Measurements from ENCODE around the gene PRADC1. TPM values are rescaled to one million over a fixed set of nuclear protein-coding genes. Genes with fewer than 3 reads are reported as not detected.

Gene PRADC1
- total and polyA plus RNA-seq, 2 donors (not counting 1 experiment from before 2014, with no cell fraction given), result 2.3 to 4.6 TPM

- ChIA-PET CTCF (no interaction called here), POLR2A (no interaction called here)
- TF ChIP-seq EZH2 (IDR thresholded peaks at IDR 0.05; ENCODE audit: borderline replicate concordance, insufficient read depth, low read depth, low read length, poor library complexity, severe bottlenecking) (no peak), CTCF (IDR thresholded peaks at IDR 0.05) (no peak)
- H3K9ac ChIP-seq (ENCODE audit: low read length), result peak overlapping the region; percentile 23
- no peaks in the 10 kb centered on the region for H3K27me3 Mint-ChIP-seq
- H3K9me3 ChIP-seq (ENCODE audit: control extremely low read depth in 1 of 3, control insufficient read depth in 2 of 3, insufficient read depth in 1 of 3, low read length in 2 of 3), result peaks cover 0 to 3% (median 0%) of the 10 kb centered on the region in 3 donors
- WGBS (ENCODE audit: insufficient coverage), result 53% methylated on average over 18 of the region's 22 CpGs
- no peak overlapping the region for H3K27ac Mint-ChIP-seq
- no peaks in the 10 kb centered on the region for H3K4me1 ChIP-seq (ENCODE audit: control insufficient read depth in 2 of 2, insufficient read depth in 2 of 2, low read length in 2 of 2)
- no peak overlapping the region for H3K27ac ChIP-seq (ENCODE audit: low read length in 2 of 2)
- peaks cover 0 to 4% of the 10 kb centered on the region in 2 experiments for H3K36me3 ChIP-seq (replicated peaks in 1 of 2; ENCODE audit: control extremely low read depth in 1 of 2, control insufficient read depth in 1 of 2, extremely low read depth in 1 of 2, insufficient read depth in 2 of 2, low read length in 1 of 2)
- no peaks in the 10 kb centered on the region for H3K9me3 Mint-ChIP-seq (ENCODE audit: insufficient read depth)
- intact Hi-C loops (cut with micrococcal nuclease), result loop anchor here (1.0 to 2.0 kb wide), 2 partner anchors 15 to 37 kb away; partner anchors contain the start of genes FBXO41 and PRADC1
- peaks cover 24% of the 10 kb centered on the region for H3K79me2 ChIP-seq (ENCODE audit: control insufficient read depth, insufficient read depth, low read length)
- H3K4me2 ChIP-seq (replicated peaks; ENCODE audit: low read depth, low read length, poor library complexity, severe bottlenecking), result peak overlapping the region; percentile 63
- H2AFZ ChIP-seq (ENCODE audit: insufficient read depth, low read depth, low read length, poor library complexity, severe bottlenecking), result peak overlapping the region; percentile 27
- DNase-seq (no peak), ATAC-seq (ENCODE audit: low read depth) (peak; percentile 7)
- H4K20me1 ChIP-seq (ENCODE audit: control insufficient read depth, insufficient read depth, low read length, poor library complexity, severe bottlenecking), result peaks cover 32% of the 10 kb centered on the region
- H3K4me1 Mint-ChIP-seq, result peaks cover 18% of the 10 kb centered on the region
- H3K27me3 ChIP-seq (replicated peaks in 1 of 4; ENCODE audit: control extremely low read depth in 1 of 4, control insufficient read depth in 3 of 4, insufficient read depth in 4 of 4, low read length in 3 of 4), result no peaks in the 10 kb centered on the region
- H3K4me3 ChIP-seq (ENCODE audit: control extremely low read depth in 1 of 5, extremely low read depth in 1 of 5, insufficient read depth in 1 of 5, low read depth in 2 of 5, low read length in 4 of 5), result peak overlapping the region in 3 of 5 experiments; percentile 19 to 28 (median 25)
- peak overlapping the region; percentile 47 for H3K4me3 Mint-ChIP-seq
Observed at GRCh38 chr2:73269686-73270465, 36.8 kb upstream of the PRADC1 start.

All from B cell (primary cell).